Measurements from ENCODE around the gene RYR3.
"Not testable (repeated sequence)": the region's sequence is repeated elsewhere in the genome, so short reads cannot be mapped to it uniquely, and the experiment has no call there.

The RYR3 gene

DNA sequence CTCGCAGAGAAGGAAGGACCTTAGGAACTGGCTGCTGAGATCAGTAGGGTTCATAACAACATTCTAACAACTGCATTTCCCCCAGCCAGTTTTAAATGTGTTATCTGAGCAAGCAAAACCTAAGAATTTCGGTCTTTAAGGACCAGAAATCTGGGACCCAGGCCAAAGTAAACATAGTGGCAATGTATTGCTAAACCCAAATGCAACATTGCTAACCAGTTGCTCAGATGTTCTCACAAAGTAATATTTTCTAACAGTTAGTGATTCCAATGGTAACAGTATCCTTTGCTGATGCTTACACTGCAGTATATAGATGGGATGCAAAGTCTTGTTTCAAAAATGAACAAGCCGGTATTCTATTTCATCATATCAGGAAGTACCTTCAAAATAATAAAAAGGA, 254.3 kb downstream of the RYR3 start:
- H3K9ac ChIP-seq (ENCODE audit: low read length) = no peak overlapping the region
- H3K27ac ChIP-seq (ENCODE audit: low read depth, low read length) = no peak overlapping the region
- no peaks in the 10 kb centered on the region for H3F3A ChIP-seq (ENCODE audit: insufficient read depth)
- no peaks in the 10 kb centered on the region for H3K9me3 ChIP-seq (ENCODE audit: insufficient read depth, low read length)
- no peaks in the 10 kb centered on the region for H3K9me2 ChIP-seq (replicated peaks; ENCODE audit: insufficient read depth, low read length)
- H3K36me3 ChIP-seq (ENCODE audit: low read length) = no peaks in the 10 kb centered on the region
- H3K4me3 ChIP-seq (ENCODE audit: insufficient read depth, low read length, poor library complexity, severe bottlenecking) = no peak overlapping the region
- H4K20me1 ChIP-seq (ENCODE audit: low read depth, low read length) = no peaks in the 10 kb centered on the region
- TF ChIP-seq, protein P1, sequence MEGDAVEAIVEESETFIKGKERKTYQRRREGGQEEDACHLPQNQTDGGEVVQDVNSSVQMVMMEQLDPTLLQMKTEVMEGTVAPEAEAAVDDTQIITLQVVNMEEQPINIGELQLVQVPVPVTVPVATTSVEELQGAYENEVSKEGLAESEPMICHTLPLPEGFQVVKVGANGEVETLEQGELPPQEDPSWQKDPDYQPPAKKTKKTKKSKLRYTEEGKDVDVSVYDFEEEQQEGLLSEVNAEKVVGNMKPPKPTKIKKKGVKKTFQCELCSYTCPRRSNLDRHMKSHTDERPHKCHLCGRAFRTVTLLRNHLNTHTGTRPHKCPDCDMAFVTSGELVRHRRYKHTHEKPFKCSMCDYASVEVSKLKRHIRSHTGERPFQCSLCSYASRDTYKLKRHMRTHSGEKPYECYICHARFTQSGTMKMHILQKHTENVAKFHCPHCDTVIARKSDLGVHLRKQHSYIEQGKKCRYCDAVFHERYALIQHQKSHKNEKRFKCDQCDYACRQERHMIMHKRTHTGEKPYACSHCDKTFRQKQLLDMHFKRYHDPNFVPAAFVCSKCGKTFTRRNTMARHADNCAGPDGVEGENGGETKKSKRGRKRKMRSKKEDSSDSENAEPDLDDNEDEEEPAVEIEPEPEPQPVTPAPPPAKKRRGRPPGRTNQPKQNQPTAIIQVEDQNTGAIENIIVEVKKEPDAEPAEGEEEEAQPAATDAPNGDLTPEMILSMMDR (IDR thresholded peaks at IDR 0.05; ENCODE audit: insufficient read depth, low read length, poor library complexity, severe bottlenecking) = no peak
- no peak for TF ChIP-seq EZH2phosphoT487 (conservative IDR thresholded peaks at IDR 0.05; ENCODE audit: low read length)
- H3K27me3 ChIP-seq (ENCODE audit: low read length) = no peaks in the 10 kb centered on the region
- H2AFZ ChIP-seq (ENCODE audit: low read depth, low read length, severe bottlenecking) = no peak overlapping the region
- H3K4me2 ChIP-seq (ENCODE audit: low read depth, low read length, poor library complexity, severe bottlenecking) = no peak overlapping the region
- no peaks in the 10 kb centered on the region for H3K79me2 ChIP-seq (ENCODE audit: insufficient read depth, low read length)

DNA sequence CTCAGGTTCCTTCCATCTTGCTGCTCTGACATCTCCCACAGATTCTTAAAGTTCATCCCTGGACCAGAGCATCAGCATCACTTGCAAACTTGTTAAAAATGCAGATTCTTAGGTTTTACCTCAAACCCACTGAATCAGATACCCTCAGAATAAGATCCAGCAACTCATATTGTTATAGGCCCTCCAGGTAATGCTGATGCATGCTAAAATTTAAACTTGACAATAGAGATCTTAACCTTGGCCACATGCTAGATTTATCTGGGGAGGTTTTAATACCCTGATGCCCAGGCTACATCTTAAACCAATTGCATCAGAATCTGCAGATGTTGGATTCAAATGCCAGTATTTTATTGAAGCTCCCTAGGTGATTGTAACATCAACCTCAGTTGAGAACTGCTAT, 256.9 kb downstream of the RYR3 start:
- no peaks in the 10 kb centered on the region for H3K27me3 ChIP-seq (ENCODE audit: low read length)

DNA sequence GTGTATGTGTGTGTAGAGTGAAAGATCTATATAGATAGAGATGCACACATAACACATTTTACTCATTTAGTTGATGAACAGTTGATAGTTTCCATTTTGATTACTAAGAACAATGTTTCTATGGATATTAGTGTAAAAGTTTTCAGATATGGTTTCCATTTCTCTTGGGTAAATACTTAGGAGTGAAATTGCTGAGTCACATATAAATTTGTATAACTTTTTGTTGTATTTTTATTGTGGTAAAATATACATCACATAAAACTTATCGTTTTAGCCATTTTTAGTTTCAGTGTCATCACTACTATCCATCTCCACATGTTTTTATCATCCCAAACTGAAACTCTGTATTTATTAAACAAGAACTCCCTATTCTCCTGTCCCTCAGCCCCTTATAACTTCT, 258.3 kb downstream of the RYR3 start:
- Histone ChIP-seq H2AFZ (ENCODE audit: low read depth, low read length, severe bottlenecking) (no peak overlapping the region), H3K9me2 (replicated peaks; ENCODE audit: insufficient read depth, low read length) (no peaks in the 10 kb centered on the region), H3K4me3 (ENCODE audit: insufficient read depth, low read length, poor library complexity, severe bottlenecking) (no peak overlapping the region), H3K9me3 (ENCODE audit: insufficient read depth, low read length) (no peaks in the 10 kb centered on the region), H3K9ac (ENCODE audit: low read length) (no peak overlapping the region), H3K36me3 (ENCODE audit: low read length) (no peaks in the 10 kb centered on the region; the same call in 1 of the 2 replicates), H3K27me3 (ENCODE audit: low read length) (no peaks in the 10 kb centered on the region), H3K4me2 (ENCODE audit: low read depth, low read length, poor library complexity, severe bottlenecking) (no peak overlapping the region), H3K79me2 (ENCODE audit: insufficient read depth, low read length) (no peaks in the 10 kb centered on the region), H4K20me1 (ENCODE audit: low read depth, low read length) (no peaks in the 10 kb centered on the region), H3F3A (ENCODE audit: insufficient read depth) (no peaks in the 10 kb centered on the region), H3K27ac (ENCODE audit: low read depth, low read length) (no peak overlapping the region)
- TF ChIP-seq, protein P1 (IDR thresholded peaks at IDR 0.05; ENCODE audit: insufficient read depth, low read length, poor library complexity, severe bottlenecking) = no peak
- TF ChIP-seq EZH2phosphoT487 (conservative IDR thresholded peaks at IDR 0.05; ENCODE audit: low read length) = no peak

More for the DNA sequence above, 256.9 kb downstream of the RYR3 start:
- H3K36me3 ChIP-seq (ENCODE audit: low read length) = no peaks in the 10 kb centered on the region; the same call in 1 of the 2 replicates
- no peak overlapping the region for H3K4me2 ChIP-seq (ENCODE audit: low read depth, low read length, poor library complexity, severe bottlenecking)
- H3F3A ChIP-seq (ENCODE audit: insufficient read depth) = no peaks in the 10 kb centered on the region
- H2AFZ ChIP-seq (ENCODE audit: low read depth, low read length, severe bottlenecking) = no peak overlapping the region
- H3K79me2 ChIP-seq (ENCODE audit: insufficient read depth, low read length) = no peaks in the 10 kb centered on the region
- no peak overlapping the region for H3K4me3 ChIP-seq (ENCODE audit: insufficient read depth, low read length, poor library complexity, severe bottlenecking)
- no peak overlapping the region for H3K27ac ChIP-seq (ENCODE audit: low read depth, low read length)
- H3K9ac ChIP-seq (ENCODE audit: low read length) = no peak overlapping the region
- H4K20me1 ChIP-seq (ENCODE audit: low read depth, low read length) = no peaks in the 10 kb centered on the region
- no peaks in the 10 kb centered on the region for H3K9me2 ChIP-seq (replicated peaks; ENCODE audit: insufficient read depth, low read length)
- H3K9me3 ChIP-seq (ENCODE audit: insufficient read depth, low read length) = no peaks in the 10 kb centered on the region
- TF ChIP-seq, protein P1 (IDR thresholded peaks at IDR 0.05; ENCODE audit: insufficient read depth, low read length, poor library complexity, severe bottlenecking) = no peak
- no peak for TF ChIP-seq EZH2phosphoT487 (conservative IDR thresholded peaks at IDR 0.05; ENCODE audit: low read length)

DNA sequence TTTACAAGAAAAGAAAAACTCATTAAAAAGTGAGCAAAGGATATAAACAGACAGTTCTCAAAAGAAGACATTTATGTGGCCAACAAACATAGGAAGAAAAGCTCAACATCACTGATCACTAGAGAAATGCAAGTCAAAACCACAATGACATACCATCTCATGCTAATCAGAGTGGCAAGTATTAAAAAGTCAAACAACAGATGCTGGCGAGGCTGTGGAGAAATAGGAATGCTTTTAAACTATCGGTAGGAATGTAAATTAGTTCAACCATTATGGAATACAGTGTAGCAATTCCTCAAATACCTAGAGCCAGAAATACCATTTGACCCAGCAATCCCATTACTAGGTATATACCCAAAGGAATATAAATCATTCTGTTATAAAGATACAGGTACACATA, 267.1 kb downstream of the RYR3 start:
- not testable (repeated sequence) for H3K4me3 ChIP-seq (ENCODE audit: insufficient read depth, low read length, poor library complexity, severe bottlenecking); H4K20me1 ChIP-seq (ENCODE audit: low read depth, low read length); H3K36me3 ChIP-seq (ENCODE audit: low read length); H3K79me2 ChIP-seq (ENCODE audit: insufficient read depth, low read length); H3F3A ChIP-seq (ENCODE audit: insufficient read depth); H3K4me2 ChIP-seq (ENCODE audit: low read depth, low read length, poor library complexity, severe bottlenecking); H3K27me3 ChIP-seq (ENCODE audit: low read length); H3K9ac ChIP-seq (ENCODE audit: low read length); H2AFZ ChIP-seq (ENCODE audit: low read depth, low read length, severe bottlenecking); H3K9me3 ChIP-seq (ENCODE audit: insufficient read depth, low read length); H3K27ac ChIP-seq (ENCODE audit: low read depth, low read length); H3K9me2 ChIP-seq (replicated peaks; ENCODE audit: insufficient read depth, low read length)

All from SU-DHL-6 (cell line).